Cardiac ventricle fibroblast (primary cell): Measurements from ENCODE around the gene TMCO2. TPM values are rescaled to one million over a fixed set of nuclear protein-coding genes. Genes with fewer than 3 reads are reported as not detected.

Experiments
- total RNA-seq: library from RNA; depleted of rRNA; stranded (reverse); fragments of >200 nt; gene quantifications from 2 replicates; pipeline ENCODE4 v1.2.3, GENCODE V29; 2015

Gene TMCO2
- not detected in 2 replicates for total RNA-seq

GRCh38 chr1:40247655-40248054, at the start of gene TMCO2:
TSS of gene TMCO2 (plus strand) at chr1:40247937. CDS start at chr1:40247994, 57 bp downstream.

GRCh38 chr1:40257688-40258444, 10.1 kb downstream of the TMCO2 start, which contains the start of gene ZMPSTE24:
TSS of gene ZMPSTE24 (plus strand) at chr1:40258236. CDS start at chr1:40258272, 36 bp downstream.

Other genes starting within 250 kb of the TMCO2 start
- 203 and 205 TPM in 2 replicates for gene CAP1, start 207.2 kb upstream of the TMCO2 start, total RNA-seq
- gene PPT1, start 150.7 kb upstream of the TMCO2 start, total RNA-seq = 37.6 and 45.7 TPM in 2 replicates
- 13.0 and 14.4 TPM in 2 replicates for gene RLF, start 86.5 kb upstream of the TMCO2 start, total RNA-seq
- 36.6 and 44.4 TPM in 2 replicates for gene ZMPSTE24, start 10.3 kb downstream of the TMCO2 start, total RNA-seq
- gene COL9A2, start 69.3 kb downstream of the TMCO2 start, total RNA-seq = 1.1 and 1.3 TPM in 2 replicates
- gene SMAP2, start 125.8 kb downstream of the TMCO2 start, total RNA-seq = 12.6 and 14.1 TPM in 2 replicates
- gene ZFP69B, start 202.5 kb downstream of the TMCO2 start, total RNA-seq = 0.44 and 2.5 TPM in 2 replicates
- gene ZFP69, start 229.4 kb downstream of the TMCO2 start, total RNA-seq = 2.7 and 2.8 TPM in 2 replicates